Activated CD4-positive, alpha-beta T cell treated with anti-CD3 and anti-CD28 coated beads, Interleukin-2, amount 50 U/mL, for 1 hour (primary cell): Measurements from ENCODE around the gene RPL22L1.
"Not testable (repeated sequence)": the region's sequence is repeated elsewhere in the genome, so short reads cannot be mapped to it uniquely, and the experiment has no call there.

ENCODE experiments used
- DNase-seq: peaks from one replicate; pipeline ENCODE4 v3.0.0-alpha.2; 2020

RPL22L1 gene

GRCh38 chr3:170877311-170877710, 7.3 kb upstream of the RPL22L1 start:
- not testable (repeated sequence) for DNase-seq

- no peak for DNase-seq
Observed at GRCh38 chr3:170876537-170876936, 6.5 kb upstream of the RPL22L1 start.

DNA sequence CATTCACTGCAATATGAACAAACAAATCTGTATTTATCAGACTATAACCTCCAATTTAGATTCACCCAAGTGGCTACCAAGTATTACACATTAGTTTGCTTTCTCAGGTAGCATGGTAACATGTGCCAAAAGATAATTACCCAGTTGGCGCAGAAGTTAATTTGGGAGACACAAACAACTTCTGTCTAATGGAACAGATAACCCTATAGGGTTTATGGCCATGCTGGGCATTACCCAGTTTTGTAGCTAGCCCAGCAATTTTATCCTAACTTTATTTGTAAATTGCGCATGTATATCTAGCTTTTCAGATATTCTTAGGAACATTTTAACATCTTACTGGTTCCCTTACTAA, 780 bp downstream of the RPL22L1 start:
- DNase-seq, result no peak

DNA sequence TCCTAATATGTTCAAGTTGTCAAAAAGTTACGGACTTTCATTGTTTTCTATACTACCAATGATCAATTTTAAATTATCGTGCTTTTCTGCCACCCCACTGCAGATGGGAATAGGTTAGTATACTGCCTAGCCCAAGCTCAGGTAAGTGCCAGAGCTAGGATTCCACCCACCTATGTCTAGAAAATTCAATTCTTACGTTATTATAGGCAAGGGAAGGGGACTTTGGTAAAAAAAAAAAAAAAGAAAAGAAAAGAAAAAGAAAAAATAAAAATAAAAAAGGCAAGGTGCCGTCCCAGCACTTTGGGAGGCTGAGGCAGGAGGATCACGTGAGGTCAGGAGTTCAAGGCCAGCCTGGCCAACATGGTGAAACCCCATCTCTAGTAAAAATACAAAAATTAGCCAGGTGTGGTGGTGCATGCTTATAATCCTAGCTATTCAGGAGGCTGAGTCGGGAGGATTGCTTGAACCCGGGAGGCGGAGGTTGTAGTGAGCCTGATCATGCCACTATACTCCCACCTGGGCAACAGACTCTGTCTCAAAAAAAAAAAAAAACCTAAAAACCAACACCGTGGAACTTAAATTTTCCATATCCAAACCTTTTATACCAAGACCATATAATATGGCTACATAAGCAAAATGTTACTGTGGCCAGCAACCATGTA, 1.3 kb downstream of the RPL22L1 start:
- no peak for DNase-seq

DNA sequence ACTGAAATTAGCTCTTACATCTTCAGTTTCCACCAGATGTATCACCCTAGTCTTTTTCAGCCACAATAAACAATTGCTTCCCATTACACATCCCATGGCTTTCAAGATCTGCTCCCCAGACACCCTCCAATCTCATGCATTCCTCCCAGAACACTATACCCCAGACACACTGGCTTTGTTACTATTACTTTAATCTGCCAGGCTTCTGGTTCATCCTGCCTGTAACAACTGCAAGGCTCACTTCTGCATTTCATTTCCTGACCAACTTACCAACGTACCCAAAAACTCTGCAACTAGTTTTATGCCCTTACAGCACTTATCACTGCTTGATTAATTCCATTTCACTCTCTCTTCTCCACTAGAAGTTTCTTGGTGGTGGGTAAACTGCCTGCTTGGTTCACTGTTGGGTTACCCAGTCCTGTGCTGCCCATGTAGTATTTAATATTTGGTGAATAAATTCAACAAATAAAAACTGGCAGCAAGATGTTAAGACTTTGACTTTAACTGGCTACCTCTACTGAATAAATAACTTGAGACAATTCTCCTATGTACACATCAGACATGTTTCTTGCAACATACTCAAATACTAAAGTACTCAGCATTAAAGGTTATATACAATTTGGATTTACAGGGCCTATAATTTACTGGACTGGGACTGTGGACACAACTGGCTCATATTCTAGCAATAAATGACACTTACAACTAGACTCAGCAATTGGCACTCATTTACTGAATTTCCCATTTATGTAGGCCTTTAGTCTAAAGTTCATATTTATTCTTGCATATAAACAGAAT, 2.7 kb downstream of the RPL22L1 start:
- DNase-seq, result no peak

- no peak for DNase-seq
Observed at GRCh38 chr3:170866499-170866898, 3.5 kb downstream of the RPL22L1 start.

DNA sequence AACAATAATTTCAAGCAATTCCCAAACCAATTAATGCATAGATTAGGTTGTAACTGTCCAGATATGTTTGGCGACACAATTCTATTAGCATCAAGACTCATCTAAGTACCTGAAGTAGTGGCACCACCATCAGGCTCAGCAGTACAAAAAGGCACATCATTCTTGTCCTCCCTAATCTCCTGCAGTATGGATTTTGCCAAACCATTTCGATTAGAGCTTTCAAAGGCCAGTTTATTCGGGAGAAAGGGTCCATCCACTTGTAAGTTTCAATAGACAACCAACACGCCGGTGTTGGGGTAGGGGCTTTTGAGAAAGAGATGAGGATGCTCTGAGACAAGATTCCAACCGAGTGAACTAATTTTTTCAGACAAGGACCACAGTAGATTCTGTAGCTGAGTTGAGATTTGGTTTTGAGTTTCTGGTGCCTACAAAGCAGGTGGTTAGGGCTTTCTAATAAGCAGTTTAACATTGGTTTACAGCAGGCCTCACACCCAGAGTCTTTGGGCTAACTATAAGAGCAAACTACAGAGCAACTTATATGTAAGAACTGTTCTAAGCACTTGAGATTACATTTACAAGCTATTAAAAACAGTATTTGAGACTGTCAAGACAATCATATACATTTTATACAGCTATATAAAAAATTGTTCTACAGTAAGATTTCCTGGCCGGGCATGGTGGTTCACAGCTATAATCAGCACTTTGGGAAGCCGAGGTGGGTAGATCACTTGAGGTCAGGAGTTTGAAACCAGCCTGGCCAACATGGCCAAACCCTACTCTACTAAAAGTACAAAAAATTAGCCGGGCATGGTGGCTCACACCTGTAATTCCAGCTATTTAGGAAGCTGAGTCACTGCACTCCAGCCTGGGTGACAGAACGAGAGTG, 4.5 kb downstream of the RPL22L1 start:
- DNase-seq, result no peak

DNA sequence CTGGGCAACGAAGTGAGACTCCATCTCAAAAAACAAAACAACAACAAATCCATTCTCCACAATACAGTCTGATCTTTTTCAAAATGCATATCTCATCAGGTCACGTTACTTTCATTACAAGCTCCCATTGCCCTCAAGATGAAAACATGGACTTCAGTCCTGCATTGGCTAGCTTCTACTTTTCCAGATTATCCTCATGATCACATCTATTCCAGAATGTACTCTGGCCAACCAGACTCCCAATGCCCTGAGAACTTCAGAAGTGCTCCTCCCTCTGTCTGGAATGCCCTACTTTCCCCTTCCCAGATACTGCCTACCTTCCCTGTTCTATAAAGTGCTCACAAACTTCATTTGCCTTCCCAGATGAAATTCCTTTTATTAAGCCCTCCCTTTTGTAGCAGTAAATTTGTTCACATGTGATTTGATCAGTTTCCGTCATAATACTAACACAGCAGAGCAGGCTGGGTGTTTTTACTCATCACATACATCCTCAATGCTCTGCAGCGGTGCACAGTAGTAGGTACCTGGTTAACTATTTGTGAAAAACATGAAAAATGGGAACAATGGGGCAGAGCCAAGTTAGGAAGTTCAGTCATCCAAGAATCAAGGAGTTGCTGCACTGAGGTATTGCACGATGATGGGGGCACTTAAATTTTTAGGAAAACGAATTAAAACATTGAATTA, 5.3 kb downstream of the RPL22L1 start:
- DNase-seq, result no peak

GRCh38 chr3:170863816-170864215, 6.2 kb downstream of the RPL22L1 start:
- DNase-seq, result no peak

- no peak for DNase-seq
Observed at GRCh38 chr3:170862618-170863374, 7.2 kb downstream of the RPL22L1 start.

DNA sequence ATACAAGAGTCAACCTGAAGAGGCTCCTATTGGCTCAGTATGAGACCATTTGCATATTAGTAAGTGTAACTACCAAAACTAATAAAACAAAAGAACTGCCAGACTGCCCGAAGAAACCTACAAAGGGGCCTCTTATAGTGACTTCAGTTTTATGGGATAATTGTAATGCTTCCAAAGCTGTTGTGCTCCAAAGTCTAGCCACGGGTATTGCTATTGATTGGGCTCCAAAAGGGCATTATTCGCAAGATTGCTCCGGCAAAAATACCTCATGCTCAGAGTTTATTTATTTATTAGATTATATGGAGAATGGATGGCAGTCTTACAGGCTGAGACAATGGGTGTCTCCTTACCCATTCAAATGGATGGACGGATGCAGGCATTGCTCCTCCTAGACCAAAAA, 11.4 kb downstream of the RPL22L1 start:
- DNase-seq, result no peak

GRCh38 chr3:170852324-170852723, 17.7 kb downstream of the RPL22L1 start:
- DNase-seq, result no peak

DNA sequence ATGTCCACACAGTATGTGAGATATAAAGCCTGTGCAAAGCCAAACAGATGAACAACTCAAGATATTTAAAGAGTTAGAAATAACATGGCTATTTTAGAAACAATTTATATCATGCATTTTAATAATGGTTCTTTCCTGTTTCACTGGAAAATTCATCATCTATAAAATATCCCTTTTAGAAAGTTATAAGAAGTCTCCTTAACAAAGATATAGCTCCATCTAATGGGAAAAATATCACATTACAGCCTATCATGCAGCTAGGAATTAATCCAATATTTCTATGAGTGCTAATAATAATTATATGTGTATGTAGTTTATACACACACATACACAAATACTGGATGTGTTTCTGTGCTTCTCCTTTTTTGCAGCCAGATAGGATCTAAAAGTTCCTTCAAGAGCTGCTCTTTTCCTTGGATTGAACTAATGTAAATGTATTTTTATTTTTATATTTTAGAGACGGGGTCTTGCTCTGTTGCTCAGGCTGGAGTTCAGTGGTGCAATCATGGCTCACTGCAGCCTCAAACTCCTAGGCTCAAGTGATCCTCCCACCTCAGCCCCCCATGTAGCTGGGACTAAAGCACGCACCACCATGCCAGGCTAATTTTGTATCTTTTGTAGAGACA, 21.6 kb downstream of the RPL22L1 start:
- no peak for DNase-seq

GRCh38 chr3:170844377-170844776, 25.6 kb downstream of the RPL22L1 start:
- no peak for DNase-seq

DNA sequence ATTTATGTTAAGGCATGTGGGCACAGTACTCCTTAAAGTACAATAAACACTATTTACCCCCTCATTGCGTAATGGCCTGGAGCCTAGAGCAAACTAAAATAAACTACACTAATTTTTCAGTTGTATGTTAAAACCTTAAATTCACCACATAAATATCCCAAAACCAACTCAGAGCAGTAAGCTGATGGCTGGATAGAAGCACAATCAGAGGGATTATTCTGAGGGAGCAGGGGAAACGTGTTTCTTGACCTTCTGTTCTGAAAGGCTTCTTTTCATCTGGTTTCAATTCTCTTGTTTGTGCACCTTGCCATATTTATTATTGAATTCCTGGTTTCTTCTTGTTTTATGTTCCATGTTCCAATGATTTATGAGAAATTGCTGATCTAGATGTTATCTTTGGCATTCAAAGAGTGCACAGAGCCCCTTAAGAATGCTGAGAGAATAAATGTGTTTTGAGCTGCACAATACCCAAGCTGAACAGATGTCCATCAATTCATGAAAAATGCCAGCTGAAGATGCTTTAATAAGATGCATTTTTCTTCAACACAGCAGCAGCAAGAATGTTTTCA, 29.6 kb downstream of the RPL22L1 start:
- no peak for DNase-seq

DNA sequence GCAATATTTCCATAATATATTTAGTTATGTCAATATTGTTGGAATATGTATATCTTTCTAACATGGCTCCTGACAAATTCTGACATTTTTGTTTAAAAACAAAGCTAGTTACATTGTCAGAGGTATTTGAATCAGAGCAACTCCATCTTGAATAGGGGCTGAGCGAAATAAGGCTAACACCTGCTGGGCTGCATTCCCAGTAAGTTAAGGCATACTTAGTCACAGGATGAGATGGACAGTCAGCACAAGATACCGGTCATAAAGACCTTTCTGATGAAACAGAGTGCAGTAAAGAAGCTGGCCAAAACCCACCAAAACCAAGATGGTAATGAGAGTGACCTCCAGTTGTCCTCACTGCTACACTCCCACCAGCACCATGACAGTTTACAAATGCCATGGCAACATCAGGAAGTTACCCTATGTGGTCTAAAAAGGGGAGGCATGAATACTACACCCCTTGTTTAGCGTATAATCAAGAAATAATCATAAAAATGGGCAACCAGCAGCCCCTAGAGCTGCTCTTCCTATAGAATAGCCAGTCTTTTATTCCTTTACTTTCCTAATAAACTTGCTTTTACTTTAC, 30.4 kb downstream of the RPL22L1 start:
- DNase-seq, result no peak

GRCh38 chr3:170836491-170836890, 33.5 kb downstream of the RPL22L1 start:
- no peak for DNase-seq

GRCh38 chr3:170835336-170835735, 34.7 kb downstream of the RPL22L1 start:
- no peak for DNase-seq

GRCh38 chr3:170830580-170830979, 39.4 kb downstream of the RPL22L1 start:
- DNase-seq, result no peak

DNA sequence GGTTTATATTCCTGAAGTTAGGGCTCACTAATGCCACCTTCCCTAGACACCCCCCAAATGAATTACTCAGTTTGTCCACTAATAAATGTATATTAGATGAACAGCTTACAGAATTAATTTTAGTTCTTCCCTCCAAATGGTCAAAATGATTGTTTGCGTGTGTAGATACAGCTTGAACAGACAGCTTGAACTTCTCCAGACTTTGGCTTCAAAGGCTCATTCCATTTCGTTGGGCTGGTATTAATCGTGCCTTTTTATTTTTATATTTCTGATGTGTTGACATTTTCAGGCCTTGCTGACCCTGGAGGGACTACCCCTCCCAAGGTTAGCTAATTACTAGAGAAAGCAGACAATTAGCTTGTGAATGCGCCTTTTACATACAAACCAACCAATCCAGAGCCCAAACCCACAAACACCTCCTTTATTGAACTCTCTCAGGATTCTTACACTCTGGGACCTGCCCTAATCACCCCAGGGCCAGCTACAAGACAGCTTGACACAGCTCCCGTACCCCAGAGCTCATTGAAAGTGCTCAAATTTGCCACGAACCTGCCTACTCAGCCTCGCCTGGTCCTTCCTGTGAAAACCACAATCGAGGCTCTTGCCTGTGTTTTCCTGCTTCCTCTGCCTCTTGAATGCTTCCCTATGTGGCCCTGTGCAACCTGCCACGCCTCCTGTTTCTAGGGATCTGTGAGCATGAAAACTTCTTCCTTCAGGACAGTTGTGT, 40.3 kb downstream of the RPL22L1 start:
- DNase-seq, result no peak
